Measurements from ENCODE around the gene MSH3.

MSH3 gene

GRCh38 chr5:80654391-80655230 is at the start of gene MSH3, which contains the start of gene DHFR:
Gene MSH3, plus strand, starts transcription at chr5:80654652. Its CDS starts 76 bp downstream, at chr5:80654728.
Gene DHFR, minus strand, starts transcription at chr5:80654983. Its CDS starts 494 bp downstream, at chr5:80654489.
- peak; percentile 92 for DNase-seq

- no peak for DNase-seq
Measured at GRCh38 chr5:80607343-80607742, 47.1 kb upstream of the MSH3 start.

GRCh38 chr5:80607832-80608231 is 46.6 kb upstream of the MSH3 start:
- no peak for DNase-seq

DNA sequence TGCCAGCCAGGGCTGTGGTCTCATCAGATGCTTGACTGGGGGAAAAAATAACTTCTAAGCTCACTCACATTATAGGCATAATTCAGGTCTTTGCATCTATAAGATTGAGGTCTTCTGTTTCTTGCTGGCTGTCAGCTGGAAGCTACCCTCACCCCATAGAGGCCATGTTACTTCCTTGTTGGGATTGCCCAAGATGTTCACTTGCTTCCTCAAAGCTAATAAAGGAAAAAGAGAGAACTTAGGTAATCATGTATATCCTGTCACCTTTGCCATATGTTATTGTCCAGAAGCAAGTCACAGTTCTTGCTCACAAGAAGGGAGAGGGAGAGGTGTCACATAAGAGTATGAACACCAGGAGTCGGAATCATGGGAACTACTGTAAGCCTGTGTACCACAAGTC is 45.7 kb upstream of the MSH3 start:
- DNase-seq, result no peak

- DNase-seq, result no peak
Measured at GRCh38 chr5:80609692-80610091, 44.8 kb upstream of the MSH3 start.

DNA sequence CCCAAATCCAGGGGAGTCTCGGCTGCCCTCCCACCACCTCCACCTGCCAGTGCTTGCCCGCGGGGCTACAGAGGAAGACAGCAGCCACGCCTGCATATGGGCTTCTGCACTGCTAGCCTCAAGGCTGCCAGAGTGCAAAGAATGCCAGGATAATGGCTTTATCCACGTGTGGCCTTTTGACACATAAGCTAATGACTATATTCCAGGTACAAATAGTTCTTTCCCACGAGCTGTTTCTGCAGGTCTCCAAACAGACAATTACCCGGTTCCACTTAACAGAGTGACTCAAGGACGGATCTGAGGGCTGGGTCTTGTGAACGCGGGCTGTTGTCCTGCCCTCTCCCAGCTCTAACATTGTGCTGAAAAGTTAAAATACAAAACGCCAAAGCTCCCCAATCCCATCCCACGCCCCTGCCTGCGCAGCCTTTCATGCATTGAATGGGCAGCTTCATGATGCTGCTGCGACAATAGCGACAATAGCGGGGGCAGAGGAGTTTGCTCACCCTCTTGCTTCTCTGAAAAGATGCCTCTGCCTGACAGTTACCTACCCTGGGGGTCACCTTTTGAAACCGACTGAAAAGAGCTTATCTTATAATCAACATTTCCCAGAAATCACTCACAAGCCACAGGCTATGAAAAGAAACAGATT is 39.1 kb upstream of the MSH3 start:
- DNase-seq, result no peak

DNA sequence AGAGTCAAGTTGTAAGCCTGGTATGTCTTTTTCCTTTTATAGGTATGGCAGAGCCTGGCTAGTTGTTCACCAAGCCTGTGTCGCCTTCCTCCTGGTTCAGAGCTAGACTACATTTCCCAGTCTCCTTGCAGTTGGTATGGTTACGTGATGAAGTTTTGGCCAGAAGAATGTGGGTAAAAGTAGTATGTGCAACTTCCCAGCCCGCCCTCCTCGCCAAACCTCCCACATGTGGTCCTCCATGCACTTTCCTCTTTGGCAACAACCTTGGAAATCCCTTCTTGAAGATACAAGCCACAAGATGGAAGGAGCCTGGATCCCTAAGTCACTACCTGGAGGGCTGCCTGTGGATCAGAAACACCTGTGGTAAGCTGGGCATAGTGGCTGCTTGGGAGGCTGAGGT is 36.0 kb upstream of the MSH3 start:
- no peak for DNase-seq

- no peak for DNase-seq
Measured at GRCh38 chr5:80619086-80619485, 35.4 kb upstream of the MSH3 start.

GRCh38 chr5:80620211-80620610 is 34.2 kb upstream of the MSH3 start:
- DNase-seq, result no peak

DNA sequence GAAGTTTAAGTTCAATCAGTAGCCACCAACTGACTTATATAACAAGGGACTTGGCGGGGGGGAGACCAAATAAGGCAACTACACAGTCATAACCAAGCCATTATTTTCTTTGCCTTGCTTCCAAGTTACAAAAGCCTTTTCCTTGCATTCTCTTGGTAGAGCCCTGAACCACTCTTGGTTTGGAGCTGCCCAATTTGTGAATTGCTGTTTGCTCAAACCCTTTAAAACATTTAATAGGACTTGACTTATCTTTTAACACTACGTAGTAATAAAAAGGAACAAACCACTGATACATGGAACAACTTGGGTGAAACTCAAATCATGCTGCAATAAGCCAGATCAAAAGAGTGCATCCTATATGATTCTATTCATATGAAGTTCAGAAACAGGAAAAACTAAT is 31.7 kb upstream of the MSH3 start:
- DNase-seq, result no peak

DNA sequence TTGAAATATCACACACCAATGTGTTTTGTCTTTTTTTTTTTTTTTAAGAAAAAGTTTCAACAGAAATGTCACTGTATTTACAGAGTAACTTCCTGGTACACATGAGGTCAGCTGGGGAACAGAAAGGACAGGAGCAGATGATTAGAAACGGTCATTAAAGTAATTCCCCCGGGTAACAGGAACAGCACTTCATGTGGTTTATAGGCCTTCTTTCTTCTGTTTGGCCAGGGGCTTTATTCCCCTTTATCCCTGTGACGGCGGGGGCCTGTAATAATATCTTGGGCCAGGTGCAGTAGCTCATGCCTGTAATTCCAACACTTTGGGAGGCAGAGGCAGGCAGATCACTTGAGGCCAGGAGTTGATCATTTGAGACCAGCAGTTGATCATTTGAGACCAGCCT is 30.5 kb upstream of the MSH3 start:
- no peak for DNase-seq

DNA sequence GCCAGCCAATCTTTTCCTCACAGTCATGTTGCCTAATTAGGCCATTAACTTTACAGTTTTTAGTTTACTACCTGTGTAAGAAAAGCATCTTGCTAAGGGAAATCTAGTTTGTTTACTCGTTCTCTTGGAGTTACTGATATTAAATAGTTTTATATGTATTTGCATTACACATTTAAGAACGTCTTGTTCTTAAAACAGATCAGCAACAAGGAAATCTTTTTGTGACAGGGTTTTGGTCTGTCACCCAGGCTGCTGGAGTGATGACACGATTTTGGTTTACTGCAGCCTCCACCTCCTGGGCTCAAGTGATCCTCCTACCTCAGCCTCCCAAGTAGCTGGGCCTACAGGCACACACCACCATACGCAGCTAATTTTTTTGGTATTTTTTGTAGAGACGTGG is 29.2 kb upstream of the MSH3 start:
- no peak for DNase-seq

DNA sequence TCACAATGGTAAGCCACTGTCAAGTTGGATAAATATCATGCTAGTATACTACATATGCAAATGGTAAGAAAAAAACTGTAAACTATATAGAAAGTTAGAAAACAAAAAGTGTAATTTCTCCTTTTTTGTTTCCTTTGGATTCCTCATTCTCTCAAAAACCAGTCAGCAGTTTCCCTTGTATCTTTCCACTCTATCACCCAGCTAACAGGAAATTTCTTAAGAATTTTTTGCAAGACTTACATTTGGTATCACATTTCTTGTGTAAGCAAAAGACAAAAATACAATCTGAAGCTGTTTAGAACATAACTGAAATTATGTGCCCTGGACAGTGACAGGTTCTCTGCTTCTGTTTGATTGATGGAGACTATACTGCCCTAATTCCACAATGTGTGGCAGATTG is 25.2 kb upstream of the MSH3 start:
- no peak for DNase-seq

GRCh38 chr5:80631278-80632259 is 22.9 kb upstream of the MSH3 start:
- DNase-seq, result no peak

DNA sequence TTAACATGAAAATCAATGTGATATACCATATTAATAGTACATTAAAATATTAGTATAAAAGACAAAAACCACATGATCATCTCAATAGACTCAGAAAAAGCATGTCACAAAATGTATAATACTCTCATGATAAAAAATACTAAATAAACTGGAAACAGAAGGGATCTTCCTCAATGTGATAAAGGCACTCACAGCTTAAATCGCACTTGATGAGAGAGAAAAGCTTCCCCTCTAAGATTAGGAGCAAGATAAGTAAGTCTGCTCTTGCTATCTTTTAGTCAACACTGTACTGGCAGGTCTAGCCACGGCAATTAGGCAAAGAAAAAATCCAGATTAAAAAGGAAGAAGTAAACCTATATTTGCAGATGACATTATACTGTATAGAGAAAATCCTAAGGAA is 21.8 kb upstream of the MSH3 start:
- DNase-seq, result no peak

DNA sequence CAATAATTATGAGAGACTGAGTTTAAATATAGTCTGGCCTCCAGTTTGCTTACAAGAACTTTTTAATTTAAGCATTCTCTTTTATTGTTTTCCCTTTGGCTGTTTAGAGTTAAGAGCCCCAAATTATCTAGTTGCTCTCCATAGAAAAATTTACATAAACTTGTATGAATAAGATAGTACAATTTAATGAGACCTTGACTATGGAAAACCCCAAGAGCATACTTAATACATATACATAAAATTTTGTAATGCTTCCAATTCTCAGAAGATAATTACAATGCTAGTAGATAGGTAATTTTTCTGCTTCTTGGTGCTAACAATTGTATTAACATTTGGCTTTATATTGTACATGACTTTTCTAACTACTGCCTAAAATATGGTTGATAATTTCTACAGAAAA is 20.3 kb upstream of the MSH3 start:
- DNase-seq, result no peak

DNA sequence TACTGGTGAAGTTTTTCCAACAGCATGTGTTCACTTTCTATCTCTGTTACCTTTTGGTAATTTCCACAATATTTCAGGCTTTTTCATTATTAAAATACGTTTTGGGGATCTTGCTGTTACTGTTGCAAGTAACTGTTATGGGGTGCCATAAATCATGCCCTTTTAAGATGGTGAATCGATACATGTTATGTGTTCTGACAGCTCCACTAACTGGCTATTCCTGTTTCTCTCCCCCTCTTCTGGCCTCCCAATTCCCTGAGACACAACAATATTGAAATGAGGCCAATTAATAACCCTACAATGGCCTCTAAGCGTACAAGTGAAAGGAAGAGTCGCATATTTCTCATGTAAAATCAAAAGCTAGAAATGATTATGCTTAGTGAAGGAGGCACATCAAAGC is 13.1 kb upstream of the MSH3 start:
- DNase-seq, result no peak

- DNase-seq, result no peak
Measured at GRCh38 chr5:80644900-80645299, 9.6 kb upstream of the MSH3 start.

GRCh38 chr5:80646926-80647325 is 7.5 kb upstream of the MSH3 start:
- no peak for DNase-seq

DNA sequence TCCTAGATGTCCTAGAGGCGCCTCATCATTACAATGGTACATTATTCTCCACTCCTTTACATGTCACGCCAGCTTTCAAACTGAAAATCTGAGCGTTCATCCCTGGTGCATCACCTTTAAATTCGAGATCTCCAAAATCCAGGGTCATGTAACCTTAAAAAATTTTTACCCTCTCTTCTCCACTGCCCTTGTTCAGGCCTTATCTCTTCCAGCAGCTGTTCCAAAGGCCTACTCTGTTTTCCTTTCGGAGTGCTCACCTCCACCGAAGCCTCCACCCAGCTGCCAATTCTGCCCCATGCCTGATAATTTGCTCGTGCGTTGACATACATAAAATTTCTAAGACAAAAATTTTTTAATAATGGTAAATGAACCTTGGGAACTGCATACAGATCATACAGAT is 950 bp upstream of the MSH3 start:
- DNase-seq, result no peak

DNA sequence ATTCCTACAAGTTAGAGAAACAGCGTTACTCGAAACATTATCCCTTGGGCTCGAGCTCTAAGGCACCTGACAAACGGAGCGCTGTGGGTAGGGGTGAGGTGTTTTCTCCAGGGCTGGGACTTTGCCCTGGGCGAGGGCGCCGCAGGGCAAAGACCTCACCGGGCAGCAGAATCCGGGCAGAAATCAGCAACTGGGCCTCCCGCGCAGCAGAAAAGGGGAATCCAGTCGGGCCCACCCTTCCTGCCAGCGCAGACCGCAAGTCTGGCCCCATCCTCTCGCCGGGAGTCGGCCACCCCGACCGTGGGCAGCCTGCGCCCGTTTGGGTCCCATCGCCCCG is 430 bp upstream of the MSH3 start:
- DNase-seq, result peak; percentile 49

GRCh38 chr5:80655231-80655774 is 851 bp downstream of the MSH3 start:
- no peak for DNase-seq

- no peak for DNase-seq
Measured at GRCh38 chr5:80656425-80656824, 2.0 kb downstream of the MSH3 start.

Measured in right forelimb (tissue), 1 donor.